A673 (cell line): ENCODE data around the gene STON1.

Experiments
- EZH2 ChIP-seq: fragments of 200-600 bp; sonication (generic); IDR thresholded peaks from 2 replicates; pipeline ENCODE4 v1.6.1; 2017; ENCODE audit warnings: borderline replicate concordance, low read depth, mild to moderate bottlenecking, mixed read lengths, antibody characterized with exemption, low read length; ENCODE audit not compliant: poor library complexity, severe bottlenecking
- TF ChIP-seq, protein P1 (sequence below): fragments of 300-800, 200-600 bp; sonication (generic); conservative IDR thresholded peaks from 2 replicates; pipeline ENCODE4 v1.5.1; 2017; ENCODE audit warnings: low read depth, mild to moderate bottlenecking, antibody characterized with exemption, low read length, moderate library complexity, mixed read lengths

DNA sequence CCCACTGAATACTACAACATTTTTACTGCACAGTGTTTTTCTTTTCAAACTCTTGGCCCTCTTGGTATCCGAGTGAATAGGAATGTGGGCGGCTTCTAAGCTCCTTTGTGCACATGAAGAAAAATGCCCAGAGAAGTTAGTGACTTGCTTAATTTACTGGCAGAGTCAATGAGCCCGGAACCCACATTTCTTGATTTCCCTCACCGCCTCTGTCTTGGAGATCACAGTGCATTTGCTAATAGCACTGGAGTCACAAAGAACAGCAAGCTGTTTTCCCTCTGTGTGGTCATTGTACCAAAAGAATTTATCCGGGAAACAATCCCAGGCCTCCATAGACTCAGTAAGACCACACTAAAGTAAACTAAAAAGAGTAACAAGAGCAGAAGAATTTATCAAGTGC is 18.9 kb downstream of the STON1 start:
- TF ChIP-seq, protein P1, sequence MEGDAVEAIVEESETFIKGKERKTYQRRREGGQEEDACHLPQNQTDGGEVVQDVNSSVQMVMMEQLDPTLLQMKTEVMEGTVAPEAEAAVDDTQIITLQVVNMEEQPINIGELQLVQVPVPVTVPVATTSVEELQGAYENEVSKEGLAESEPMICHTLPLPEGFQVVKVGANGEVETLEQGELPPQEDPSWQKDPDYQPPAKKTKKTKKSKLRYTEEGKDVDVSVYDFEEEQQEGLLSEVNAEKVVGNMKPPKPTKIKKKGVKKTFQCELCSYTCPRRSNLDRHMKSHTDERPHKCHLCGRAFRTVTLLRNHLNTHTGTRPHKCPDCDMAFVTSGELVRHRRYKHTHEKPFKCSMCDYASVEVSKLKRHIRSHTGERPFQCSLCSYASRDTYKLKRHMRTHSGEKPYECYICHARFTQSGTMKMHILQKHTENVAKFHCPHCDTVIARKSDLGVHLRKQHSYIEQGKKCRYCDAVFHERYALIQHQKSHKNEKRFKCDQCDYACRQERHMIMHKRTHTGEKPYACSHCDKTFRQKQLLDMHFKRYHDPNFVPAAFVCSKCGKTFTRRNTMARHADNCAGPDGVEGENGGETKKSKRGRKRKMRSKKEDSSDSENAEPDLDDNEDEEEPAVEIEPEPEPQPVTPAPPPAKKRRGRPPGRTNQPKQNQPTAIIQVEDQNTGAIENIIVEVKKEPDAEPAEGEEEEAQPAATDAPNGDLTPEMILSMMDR, result no peak
- TF ChIP-seq EZH2, result no peak
